HG03175 (cell line): ENCODE results near the gene CLIC4.

ENCODE experiments used
- ATAC-seq: cut with Tn5 transposase; IDR thresholded peaks from one replicate; pipeline ENCODE4 v1.9.1; 2021; ENCODE audit warnings: mild to moderate bottlenecking, moderate library complexity; ENCODE audit not compliant: unreplicated experiment

CLIC4 gene

DNA sequence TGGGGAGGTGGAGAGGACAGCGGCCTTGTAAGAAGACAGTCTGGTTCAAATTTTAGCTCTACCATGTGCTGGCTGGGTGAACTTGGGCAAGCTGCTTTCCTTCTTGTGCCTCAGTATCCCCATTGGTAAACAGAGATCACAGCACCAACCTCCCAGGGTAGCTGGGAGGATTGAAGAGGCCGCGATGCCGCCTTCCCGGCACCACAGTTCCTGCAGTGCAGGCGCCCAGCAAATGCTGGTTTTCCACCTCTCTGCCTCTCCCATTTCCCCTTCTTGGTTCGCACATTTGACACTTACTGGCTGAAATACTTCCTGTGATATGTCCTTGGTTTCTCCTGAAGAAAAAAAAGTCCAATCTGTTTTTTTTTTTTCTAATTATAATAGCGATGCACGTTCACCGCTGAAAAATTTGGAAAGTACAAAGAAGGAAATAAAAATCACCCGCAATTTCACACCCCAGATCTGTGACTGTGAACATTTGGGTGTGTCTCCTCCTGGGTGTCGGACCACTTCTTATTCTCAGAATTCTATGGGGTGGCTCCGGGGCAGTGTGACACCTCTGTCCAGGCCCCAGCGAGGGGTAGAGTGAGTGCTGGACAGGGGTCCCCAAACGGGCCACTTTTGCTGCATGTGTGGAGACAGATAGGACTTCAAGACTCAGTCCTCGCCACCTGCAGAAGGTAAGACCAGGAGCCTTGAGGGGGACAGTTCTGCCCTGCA is 111.7 kb downstream of the CLIC4 start:
- no peak for ATAC-seq

DNA sequence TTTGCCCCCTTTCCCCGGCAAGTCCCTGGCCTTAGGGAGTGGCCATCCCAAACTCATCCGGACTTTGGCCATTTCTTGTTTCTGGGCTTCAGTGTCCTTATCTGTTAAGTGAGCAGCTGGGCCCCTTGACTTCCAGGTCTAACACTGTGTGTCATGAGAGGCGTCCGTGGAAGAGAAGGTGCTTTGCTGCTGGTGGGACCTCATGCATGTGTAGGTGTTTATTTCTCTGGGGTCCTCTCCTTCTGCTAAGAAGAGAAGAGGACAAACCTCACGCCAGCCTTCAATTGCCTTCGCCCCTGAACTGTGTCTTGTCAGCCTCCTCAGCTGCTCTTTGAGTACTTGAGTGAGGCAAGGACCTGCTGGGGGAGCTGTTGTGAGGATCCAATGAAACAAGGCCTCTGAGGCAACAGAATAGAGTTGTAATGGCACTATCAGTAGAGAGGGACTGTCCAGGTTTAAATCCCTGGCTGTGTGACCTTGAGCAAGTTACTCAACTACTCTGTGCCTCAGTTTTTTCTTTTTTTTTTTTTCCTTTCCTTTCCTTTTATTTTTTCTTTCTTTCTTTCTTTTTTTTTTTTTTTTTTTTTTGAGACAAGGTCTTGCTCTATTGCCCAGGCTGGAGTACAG is 112.4 kb downstream of the CLIC4 start:
- no peak for ATAC-seq

DNA sequence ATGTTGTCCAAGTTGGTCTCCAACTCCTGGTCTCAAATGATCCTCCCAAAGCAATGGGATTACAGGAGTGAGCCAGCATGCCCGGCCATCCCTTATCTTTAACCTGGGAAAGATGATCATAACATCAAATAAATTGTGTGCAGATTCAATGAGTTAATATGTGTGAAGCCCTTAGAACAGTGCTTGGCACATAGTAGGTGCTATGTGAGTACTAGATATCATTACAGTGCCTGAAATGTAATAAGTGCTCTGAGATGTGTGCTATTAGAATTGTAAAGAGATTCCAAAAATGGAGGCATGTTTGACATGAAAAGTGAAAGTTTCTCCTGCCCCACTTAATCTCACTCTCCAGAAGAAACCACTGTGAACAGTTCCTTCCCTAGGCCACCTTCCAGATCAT is 113.0 kb downstream of the CLIC4 start:
- ATAC-seq, result no peak

DNA sequence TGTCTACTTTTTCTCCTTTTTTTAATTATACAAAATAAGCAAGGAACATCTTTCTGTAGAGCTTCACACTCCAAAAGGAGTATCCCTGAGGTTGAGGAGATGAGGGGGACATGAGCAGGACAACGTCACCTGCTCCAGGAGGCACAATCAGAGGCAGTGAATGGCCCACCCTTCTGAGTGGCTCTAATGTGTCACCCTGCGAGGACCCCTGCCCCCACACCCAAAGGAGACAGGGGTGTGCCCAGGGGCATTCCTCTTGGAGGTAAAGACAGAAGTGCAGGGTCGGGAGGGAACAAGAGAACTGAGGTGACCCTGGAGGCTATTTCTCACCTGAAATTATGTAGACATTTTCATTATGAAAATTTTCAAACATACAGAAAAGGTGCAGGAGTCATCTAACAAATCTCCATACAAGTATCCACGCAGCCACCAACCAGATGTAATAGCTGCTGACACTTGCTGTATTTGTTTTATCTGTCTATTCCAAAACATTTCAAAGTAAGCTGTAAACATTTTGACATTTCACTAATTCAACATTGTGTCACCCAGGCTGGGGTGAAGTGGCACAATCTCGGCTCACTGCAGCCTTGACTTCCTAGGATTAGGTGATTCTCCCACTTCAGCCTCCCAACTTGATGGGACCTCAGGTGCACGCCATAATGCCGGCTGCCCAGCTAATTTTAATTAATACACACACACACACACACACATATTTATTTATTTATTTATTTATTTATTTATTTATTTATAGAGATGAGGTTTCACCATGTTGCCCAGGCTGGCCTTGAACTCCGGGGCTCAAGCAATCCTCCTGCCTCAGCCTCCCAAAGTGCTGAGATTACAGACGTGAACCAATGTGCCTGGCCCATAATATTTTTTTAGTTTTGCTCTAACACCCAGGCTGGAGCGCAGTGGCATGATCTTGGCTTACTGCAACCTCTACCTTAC is 114.1 kb downstream of the CLIC4 start:
- no peak for ATAC-seq

DNA sequence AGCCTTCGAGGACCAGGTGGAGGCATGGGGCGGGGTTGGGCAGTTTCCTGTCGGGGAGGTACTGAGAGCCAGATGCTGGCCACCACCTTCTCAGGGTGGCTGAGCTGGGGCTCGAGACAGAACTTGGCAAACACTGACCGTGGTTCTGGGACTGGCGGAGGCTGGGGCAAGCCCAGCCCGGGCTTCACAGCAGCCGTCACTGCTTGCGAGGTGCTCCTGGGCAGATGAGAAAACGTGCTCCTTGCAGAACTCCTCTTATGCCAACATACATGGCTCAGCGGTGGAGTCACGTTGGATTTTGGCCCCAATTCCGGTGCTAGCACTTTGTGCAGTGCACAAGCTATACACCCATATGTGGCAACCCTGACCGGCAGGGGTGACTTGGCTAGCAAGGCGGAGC is 115.6 kb downstream of the CLIC4 start:
- ATAC-seq, result no peak

DNA sequence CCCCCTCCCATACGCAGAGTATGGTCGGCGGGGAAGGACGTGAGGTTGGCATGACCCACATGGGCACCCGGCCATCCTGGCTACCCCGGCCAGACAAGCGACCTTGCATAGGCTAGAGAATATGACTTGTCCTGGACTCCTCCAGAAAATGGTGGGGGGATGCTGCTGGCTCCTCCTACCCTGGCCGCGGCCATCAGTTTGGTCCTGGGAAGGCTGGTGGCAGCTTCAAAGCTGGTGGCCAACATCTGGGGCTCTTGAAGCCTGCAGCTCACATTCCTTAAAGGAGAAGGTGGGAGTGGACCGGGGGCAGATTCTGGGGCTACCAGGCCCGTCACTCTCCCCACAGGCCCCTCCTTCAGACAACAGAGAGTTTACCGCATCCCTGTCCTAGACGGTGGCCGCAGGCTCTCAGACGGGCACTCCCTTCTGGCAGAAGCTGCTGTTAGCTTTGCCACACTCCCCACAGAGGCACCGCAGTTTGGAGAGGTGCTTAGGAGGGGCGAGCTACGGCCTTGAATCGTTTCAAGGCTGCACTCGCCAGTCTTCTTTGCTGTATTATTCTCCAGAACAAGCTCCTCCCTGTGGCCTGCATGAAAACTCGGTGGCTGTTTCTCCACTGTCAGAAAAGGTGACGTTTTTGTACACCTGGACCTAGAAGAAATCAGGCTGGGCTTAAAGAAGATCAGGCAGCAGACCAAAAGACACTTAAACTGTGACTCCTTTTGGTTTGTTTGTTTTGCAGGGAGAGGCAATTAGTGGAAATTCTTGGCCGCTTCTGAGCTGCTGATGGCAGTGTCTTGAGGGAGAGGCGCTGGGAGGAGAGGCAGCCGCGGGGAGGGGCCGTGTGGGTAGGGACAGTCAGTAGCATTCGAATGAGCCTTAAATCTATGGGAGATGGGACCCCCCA is 116.8 kb downstream of the CLIC4 start:
- no peak for ATAC-seq

DNA sequence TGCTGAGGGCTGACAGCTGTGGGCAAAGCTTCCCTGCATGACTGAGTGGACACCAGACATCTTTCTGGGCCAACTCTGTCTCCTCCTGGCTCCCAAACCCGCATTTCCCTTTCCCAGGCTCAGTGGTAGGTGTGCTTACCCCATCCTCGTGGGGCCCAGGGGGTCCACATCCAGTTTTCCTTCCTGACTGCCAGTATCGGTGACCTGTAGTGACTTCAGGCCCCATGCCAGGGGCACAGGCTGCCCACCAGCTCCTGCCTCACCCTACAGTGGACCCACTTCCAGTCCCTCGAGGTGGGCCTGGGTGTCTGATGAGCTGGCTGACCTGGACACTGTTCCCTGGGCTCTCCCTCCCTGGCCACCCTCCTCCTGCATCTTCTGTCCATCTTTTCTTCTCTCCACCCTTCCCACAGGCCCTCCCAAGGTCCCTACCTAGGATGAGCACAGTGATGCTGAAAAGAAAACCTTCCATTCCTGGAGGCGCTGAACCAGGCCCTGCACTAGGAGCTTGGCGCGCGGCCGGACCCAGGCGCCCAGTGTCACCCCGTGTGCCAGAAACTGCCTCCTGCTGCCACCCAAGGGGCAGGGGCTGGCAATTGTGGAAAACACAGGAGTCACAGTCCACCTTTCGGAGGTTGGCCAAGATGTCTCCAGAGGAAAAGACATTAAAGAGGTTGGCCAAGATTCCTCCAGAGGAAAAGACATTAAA is 117.7 kb downstream of the CLIC4 start:
- no peak for ATAC-seq

DNA sequence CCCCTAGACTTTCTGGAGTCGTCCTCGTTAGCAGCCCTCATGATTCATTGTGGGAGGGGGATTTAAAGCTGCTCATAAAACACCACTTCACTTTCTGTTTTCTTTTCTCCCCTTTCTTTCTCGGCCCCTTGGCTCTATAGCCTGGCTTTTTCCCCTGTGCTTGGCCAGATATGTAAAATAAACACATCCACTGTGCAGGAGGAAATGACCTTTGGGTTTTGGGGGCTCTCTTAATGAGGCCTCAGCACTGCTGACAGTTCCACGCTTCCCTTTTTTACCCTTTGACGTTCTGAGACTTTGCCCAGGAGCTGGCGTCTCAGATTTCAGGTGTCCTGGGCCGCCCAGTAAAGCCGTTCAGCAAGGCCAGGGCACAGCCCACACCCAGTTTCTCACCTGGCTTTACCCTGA is 119.1 kb downstream of the CLIC4 start:
- ATAC-seq, result no peak

DNA sequence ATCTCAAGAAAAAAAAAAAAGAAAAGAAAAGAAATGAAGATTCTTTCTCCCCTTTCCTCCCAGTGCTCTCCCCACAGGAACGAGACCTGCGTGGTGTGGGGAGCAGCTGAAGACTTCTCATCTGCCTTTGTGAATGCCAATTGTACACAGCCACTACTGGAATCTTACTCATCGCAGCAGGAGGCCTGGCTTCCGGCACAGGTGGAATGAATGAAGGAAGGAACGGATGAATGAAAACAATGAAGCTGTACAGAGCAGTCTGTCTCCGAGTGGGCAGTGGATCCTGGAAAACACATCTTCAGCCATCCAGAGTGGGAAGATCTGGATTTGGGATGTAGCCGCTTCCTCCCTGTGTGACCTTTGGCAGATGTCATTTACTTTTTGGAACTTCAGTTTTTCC is 119.9 kb downstream of the CLIC4 start:
- ATAC-seq, result no peak

DNA sequence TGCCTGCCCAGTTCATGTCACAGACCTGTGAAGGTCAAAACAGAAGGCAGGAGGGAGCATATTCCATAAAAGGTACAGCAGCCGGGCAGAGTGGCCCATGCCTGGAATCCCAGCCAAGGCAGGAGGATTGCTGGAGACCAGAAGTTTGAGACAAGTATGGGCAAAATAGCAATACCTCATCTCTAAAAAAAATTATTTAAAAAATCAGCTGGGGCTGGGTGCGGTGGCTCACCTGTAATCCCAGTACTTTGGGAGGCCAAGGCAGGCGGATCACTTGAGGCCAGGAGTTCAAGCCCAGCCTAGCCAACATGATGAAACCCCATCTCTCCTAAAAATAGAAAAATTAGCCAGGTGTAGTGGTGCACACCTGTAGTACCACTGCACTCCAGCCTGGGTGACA is 120.3 kb downstream of the CLIC4 start:
- no peak for ATAC-seq

DNA sequence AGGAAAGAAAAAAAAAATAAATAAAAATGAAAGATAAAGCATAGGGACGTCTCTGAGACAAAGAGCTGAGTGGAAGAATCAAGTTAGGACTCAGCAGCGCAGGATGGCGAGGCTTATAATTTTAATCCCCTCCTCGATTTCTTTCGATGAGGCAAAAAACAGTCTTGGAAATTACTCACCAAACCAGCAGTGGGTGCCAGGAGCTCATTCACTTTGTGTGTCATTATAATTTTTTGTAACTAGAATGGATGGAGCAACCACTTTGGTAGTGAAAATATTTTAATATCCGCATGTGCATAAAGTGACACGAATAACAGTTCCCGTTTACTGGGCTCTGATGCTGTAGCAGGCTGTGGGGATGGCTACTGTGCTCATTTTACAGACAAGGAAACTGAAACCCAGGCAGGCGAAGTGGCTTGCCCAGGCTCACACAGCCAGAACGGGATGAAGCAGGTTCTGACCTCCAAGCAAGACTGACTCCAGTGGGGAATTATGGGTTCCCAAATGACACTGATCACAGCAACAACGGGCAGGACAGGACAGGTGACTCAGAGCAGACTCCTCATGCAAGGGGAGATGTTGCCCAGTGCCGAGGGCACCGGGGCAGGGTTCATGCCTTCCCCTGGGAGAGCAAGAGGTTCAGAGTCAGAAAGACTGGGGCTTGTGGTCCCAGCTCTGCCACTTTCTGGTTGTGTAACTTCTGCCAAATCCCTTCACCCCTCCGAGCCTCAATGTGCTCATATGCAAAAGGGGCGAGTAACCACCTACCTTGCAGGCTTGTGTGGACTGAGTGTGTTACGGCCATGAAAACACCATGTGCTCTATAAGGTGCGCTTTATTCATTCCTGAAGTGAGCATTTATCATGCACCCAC is 121.2 kb downstream of the CLIC4 start:
- no peak for ATAC-seq

DNA sequence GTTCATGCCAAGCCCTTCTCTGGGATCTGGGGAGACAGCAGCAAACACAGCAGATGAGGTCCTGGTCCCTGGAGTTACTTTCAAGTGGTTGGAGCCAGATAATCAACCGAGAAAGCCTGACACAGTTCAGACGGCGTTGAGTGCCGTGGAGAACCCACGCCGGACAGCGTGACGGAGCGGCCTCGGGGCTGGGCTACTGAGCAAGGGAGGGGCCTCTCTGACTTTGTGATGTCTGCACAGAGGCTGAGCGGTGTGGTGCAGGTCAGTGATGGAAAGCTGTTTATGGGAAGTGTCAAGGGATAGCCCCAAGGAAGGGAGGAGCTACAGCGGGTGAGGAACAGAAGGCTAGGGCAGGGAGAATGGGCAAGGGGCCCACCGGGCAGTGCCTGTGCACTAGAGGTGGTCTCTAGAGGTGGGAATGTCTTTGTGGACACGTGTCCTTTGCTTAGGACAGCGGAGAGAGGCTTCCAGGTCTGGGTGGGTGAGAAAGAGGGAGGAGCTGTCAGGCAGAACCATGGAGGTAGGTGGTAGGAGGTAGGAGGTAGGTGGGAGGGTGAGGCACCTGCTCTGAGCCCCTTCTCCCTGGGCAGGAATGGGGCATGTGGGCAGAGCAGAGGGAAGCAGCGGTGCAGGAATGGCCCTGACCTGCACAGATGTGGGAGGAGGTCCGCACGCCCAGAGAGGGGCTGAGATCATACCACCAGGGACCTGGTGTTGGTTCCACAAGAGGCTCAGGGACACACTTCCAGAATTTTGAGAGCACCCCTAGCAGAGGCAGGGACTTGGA is 122.0 kb downstream of the CLIC4 start:
- ATAC-seq, result no peak

DNA sequence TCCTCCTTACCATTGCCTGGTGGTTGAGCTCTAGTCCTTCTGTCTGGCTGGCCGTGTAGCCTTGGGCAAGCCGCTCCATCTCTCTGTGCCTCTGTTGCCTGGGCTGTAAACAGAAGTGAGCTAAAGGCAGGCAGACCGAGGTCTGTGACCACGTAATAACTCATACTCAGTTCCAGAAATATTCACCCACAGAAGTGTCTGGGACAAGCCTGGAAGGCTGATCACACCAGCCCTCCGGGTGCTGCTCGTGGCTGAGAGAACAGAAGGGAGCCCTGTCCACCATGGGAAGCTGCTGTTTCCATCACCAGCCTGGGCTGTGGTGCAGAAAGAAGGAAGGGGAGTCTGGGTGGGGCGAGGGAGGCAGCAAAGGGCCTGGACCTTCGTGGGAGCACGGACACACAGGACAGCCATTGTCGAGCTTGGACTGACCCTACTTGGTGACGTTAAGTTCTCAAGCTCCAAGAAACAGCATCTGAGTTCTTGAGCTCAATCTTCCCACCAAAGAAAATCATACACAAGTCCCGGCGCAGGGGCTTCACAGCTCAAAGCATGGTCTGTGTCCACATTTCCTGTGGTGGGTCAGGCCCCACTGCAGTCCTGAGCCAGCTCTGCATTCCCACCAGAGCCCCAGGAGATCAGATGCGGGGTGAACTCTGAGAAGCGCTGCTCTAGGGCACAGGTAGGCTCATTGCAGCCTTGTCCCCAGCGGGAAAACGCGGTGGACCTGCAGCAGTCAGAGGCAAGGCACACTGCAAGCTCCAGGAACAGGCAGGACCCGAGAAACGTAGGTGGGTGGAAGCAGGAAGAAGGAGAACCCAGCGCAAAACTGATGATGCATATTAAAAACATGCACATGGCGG is 123.0 kb downstream of the CLIC4 start:
- ATAC-seq, result no peak

DNA sequence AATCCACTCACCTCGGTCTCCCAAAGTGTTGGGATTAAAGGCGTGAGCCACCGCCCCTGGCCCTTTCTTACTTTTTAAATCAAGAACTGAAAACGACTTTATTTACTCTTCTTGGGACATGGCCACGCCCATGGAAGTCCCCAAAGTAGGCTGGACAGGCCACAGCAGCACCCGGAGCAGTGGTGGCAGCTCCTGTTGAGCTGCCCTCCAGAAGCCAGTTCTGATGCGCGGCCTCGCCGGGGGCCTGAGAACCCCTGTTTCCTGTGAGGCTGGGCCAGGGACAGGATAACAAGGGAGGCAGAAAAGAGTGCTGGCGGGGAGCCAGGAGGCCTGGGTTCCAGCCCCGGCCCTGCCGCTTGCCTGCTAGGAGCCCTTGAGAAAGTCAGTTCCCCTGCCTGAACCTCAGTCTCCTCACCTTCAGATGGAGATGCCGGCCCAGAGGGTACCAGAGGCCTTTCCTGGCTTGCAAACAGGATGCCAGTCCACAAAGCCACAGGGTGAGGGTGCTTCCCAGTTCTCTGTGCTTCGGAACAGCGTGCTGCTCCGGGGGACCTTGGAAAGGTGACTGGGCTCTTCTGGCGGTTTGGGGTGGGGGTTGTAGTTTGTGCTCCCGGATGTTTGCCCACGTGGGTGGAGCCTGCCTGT is 125.4 kb downstream of the CLIC4 start:
- ATAC-seq, result no peak

DNA sequence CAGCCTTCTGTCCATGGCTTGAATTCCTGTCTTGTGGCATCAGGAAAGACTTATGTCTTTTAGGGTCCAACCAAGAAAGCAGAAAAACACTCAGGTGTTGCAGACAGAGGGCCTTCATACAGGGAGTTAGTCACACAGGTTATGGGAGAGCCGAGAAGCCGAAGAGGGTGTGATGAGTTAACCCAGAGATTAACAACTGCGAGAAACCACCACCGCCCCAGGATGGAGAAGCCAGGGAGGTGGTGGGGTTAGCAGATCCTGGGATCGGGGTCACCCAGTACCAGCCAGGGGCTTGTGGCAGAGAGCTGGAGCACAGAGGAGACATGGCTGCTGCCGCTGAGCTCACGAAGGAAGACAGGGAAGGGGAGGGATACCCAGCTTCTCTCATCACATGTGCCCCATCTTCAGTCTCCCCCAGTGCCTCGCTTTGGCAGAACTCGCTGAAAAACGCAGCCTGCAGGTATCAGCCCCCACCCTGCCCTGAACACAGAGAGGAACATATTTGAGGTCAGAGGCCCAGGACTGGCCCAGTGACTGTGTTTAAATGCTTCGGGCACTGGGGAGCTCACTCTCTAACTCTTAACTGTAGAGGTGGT is 126.2 kb downstream of the CLIC4 start:
- ATAC-seq, result no peak

DNA sequence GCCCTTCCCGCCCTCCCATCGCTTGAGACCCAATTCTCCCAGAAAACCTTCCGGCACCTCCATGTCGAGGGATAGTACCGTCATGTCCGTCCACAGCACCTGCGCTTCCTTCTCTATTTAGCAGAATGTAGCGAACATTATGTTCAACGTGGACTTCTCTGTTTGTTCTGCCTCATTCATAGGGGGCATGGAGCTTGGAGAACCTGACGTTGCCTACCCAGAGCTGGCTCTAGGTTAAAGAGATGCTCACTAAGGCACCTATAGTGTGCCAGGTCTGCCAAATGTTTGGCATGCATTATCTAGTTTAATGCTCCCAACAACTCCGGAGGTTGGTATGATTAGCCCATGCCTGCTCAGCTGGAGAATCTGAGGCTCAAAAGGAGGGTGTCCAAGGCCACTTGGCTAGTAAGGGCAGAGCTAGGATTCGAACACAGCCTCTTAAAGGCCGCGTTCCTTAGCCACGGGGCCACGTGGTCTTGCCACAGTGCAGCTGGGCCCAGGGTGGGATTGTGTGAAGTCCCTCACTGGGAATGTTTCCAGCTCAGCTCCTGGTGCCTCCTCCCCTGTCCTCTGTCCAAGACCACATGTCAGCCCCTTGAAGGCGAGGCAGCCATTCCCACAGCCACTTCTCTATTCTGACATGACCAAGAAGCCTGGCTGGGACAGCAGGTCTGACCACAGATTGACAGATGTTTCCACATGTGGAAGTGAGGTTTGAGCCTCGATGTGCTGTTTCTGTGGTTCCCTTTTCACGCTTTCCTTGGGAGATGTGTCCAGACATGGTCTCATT is 127.0 kb downstream of the CLIC4 start:
- ATAC-seq, result no peak
